HUDEP-2 (cell line): ENCODE results near the gene PPCDC.

ENCODE experiments used
- DNase-seq, 76 experiments: peaks; one replicate each; lab custom pipeline; 2025; ENCODE audit not compliant: unreplicated experiment in 76 of 76; lab: John Stamatoyannopoulos, UW

The PPCDC gene

GRCh38 chr15:75023181-75023871 lies at the start of gene PPCDC:
Gene PPCDC (plus strand): TSS chr15:75023590. CDS start chr15:75028319, 4,729 bp downstream.
- peak in 75 of 76 experiments; percentile 38 to 97 (median 92) for DNase-seq

DNA sequence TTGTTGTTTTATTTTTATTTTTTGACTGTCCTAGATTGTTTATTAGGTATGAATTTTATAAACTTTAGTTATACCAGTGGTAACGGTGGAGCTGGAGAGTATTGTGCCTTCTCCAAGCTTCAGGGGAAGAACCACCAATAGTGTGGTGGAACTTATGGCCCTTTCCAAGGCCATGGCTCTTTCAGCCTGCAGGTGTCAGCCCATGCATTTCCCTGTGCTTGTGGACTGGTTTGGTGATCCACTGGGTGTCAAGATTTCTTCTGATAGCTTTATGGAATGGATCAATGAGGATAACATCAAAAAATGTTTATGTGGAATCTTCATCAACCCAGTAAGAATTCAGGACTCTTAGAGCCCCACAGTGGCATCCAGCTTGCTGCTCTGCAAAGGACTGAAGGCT lies 47.2 kb upstream of the PPCDC start:
- peak in 1 of 76 experiments; percentile 5 for DNase-seq

- no peak for DNase-seq
These were observed 45.8 kb upstream of the PPCDC start for GRCh38 chr15:74977599-74977998.

- DNase-seq = no peak
These were observed 45.3 kb upstream of the PPCDC start for GRCh38 chr15:74978077-74978476.

- DNase-seq = no peak
These were observed 44.9 kb upstream of the PPCDC start for GRCh38 chr15:74978503-74978902.

DNA sequence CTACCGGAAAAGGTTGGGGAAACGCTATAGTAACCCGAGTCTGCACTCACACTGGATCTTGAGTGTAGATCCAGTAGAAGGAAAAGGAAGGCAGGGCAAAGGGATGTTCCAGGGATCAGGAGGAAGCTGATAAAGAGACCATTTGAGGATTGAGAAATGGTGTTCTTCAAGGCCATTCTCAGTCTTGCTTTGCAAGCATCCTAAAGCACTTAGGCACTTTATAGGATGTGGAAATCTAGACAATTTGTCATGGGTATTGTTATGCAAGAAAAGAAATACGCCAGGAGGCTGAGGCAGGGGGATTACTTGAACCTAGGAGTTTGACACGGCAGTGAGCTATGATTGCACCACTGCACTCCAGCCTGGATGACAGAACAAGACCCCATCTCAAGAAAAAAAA lies 41.2 kb upstream of the PPCDC start:
- DNase-seq = no peak

- no peak for DNase-seq
These were observed 39.6 kb upstream of the PPCDC start for GRCh38 chr15:74983725-74984231.

DNA sequence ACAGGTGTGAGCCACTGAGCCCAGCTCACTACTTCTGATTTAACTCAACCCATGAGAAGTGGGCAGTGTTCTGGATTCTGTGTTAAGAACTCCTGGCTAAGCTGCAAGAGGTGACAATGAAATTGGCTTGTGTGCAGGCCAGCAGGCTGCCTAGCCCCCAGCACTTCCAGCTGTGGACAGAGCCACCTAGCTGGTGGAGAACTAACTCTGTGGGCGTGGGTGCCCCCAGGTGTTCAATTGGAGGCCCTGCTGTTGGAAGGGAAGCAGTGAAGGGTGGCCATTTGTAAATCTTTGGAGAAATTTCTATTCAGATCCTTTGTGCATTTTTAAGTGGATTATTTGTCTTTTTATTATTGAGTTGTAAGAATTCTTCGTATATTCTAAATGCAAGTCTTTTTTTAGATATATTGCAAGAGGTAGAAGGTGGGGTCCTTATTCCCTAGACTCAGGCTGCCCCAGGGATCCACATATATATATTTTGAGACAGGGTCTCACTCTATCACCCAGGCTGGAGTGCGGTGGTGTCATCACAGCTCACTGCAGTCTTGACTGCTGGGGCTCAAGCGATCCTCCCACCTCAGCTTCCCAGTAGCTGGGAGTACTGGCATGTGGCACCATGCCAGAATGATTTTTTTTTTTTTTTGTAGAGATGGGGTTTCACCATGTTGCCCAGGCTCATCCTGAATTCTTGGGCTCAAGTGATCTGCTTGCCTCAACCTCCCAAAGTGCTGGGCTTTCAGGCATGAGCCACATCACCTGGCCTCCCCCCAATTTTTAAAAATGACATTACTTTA lies 35.2 kb upstream of the PPCDC start:
- DNase-seq = peak in 30 of 76 experiments; percentile 3 to 50 (median 18)

DNA sequence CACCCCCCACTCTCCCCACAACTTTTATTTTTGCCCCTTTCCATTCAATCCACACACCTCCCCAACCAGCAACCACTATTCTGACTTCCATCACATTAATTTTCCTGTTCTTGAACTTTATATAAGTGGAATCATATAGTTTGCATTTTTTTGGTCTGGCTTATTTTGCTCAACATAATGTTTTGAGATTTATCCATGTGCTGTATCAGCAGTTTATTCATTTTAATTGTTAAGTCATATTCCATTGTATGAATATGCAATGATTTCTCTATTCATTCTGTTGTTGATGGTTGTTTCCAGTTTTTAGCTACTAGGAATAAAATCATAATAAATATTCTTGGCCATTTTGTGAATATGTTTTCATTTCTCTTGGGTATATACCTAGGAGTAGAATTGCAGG lies 33.9 kb upstream of the PPCDC start:
- no peak for DNase-seq

DNA sequence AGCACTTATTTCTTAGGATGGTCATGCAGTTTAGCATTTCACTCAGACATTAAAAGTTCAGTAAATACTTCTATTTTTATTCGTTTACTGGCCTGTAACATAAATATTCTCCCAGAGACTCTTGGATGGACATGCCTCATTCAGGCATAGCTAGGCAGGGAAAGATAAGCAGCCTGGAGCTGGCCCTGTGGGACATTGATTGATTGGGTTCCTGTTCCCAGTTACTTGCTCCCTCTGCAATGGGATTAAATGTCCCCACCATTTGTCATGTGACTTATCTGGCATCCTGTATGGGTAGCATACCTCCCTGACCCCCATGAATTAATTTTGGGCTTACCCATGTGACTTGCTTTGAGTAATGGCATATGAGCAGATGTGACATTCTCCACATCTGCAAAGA lies 30.8 kb upstream of the PPCDC start:
- DNase-seq = no peak

DNA sequence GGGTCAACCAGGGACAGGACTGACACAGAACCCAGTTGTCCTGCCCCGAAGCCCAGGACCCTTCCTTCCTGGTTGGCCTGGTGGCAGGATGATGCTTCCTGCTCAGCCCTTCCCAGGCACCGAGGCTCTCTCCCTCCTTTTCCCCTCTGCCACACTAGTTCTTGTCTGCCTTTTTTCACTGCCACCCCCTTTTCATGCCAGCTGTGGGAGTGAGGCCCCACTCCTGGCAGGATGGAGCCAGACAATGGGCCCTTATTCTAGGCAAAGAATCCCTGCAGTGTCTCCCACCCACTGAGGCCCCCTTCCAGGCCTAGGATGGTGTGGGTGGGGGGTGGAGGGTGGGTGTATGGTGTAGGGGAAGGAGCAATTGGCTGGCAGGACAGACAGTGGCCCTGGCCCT lies 29.2 kb upstream of the PPCDC start:
- DNase-seq = no peak

DNA sequence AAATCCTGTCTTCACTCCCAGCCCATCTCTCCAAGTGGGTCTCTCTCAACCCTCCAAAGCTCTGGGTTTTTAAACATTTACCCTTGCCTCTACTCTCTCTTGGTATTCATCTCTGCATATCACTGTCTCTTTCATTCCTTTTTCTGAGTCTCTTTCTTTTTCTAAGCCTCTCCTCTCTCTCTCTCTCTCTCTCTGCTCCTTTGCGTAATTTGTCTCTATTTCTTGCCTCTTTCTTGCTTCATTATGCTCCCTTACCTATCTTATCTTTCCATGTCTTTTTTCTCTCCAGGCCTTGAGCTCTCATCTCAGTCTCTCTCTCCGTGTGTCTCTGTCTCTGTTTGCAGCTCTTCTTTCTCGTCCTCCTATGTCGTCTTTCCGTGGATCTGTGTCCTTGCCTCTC lies 28.7 kb upstream of the PPCDC start:
- DNase-seq = no peak

- DNase-seq = peak in 75 of 76 experiments; percentile 5 to 95 (median 85)
These were observed 28.1 kb upstream of the PPCDC start, which contains the start of gene SCAMP5 for GRCh38 chr15:74995182-74995778. Gene SCAMP5 (plus strand): TSS chr15:74995563. CDS start chr15:75011840, 16,277 bp downstream.

DNA sequence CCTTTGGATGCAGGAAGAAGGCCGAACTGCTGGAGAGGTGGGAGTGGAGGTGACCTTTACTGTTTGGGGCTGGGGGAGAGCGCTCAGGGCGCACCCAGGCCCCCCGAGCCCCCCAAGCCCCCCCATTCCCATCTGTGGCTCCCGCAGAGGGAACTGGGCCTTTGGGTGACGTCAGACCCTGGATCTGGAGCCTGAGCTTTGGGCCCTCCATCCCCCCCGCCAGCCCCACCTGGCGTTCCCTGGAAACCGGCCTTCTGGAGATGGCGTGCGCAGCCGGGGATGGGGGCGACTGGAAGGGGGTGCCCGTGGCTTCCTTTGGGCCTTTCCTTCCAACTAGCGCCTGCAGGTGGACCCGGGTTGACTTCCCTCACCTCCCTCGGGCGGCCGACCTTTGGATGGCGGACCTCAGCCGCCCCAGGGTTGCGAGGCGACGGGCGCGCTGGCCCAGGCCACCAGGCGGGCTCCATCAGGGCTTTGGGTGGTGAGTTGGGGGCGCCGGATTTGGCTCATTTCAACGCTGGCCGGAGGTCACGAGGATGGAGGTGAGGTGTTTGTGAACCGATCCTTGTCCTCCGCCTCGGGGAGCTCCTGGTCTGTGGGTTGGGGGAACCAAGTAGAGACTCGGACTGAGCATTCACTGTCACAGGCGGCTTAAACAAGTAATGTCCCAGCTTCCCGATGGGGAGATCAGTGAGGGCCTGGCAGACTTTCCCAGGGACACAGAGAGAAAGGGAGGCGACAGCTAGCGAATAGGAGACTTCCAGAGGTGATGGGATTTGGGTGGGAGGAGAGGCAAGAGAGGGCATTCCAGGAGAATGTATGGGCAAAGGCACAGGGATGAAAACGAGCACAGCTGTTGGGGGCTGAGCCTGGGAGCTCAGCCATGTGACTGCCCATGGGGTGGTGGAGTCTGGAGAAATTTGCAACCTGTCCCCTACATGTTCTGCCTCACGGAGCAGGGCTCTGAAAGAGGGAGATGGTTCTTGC lies 27.3 kb upstream of the PPCDC start:
- no peak for DNase-seq

GRCh38 chr15:74997141-74997540 lies 26.2 kb upstream of the PPCDC start:
- DNase-seq = no peak

GRCh38 chr15:74997543-74997942 lies 25.8 kb upstream of the PPCDC start:
- DNase-seq = no peak

GRCh38 chr15:75001310-75001709 lies 22.1 kb upstream of the PPCDC start:
- DNase-seq = no peak

- DNase-seq = no peak
These were observed 21.0 kb upstream of the PPCDC start for GRCh38 chr15:75002398-75002797.

DNA sequence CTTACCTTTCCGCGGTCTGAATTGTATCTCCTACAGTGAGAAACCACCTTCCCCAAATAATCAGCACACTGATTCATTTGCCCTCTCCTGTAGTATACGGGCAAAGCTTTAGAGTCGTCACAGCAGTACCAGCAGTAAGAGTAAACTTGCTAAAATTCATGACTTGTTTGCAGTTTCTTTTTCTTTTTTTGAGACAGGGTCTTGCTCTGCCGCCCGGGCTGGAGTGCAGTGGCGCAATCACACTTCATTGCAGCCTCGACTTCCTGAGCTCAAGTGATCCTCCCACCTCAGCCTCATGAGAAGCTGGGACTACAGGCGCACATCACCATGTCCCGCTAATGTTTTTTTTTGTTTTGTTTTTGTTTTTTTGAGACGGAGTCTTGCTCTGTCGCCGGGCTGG lies 16.2 kb upstream of the PPCDC start:
- DNase-seq = no peak

DNA sequence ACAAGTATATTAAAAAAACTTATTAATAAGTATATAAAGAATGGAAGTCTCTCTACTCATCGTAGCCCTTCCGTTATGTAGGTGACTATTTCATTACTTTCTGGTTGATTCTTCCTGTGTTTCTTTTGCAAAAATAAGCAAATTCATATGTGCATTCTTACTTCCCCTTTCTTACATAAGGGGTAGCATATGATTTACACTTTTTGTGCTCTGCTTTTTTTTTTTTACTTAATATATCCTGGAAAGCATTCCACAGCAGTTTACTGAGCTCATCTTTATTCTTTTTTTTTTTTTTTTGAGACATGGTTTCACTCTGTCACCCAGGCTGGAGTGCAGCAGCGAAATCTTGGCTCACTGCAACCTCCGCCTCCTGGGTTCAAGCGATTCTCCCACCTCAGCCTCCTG lies 15.2 kb upstream of the PPCDC start:
- no peak for DNase-seq
